AG09309 (cell line): Measurements from ENCODE around the gene PCSK7.

Source experiments
- DNase-seq: peaks from one replicate; pipeline ENCODE4 v3.0.0-alpha.2; 2010; ENCODE audit warnings: low read depth
- H3K4me3 ChIP-seq: 2 replicates; pipeline ENCODE4 v1.5.1; 2011; ENCODE audit warnings: mild to moderate bottlenecking, low read depth, low read length, moderate library complexity; ENCODE audit not compliant: control insufficient read depth
- TF ChIP-seq, protein P1 (sequence below): IDR thresholded peaks from 2 replicates; pipeline ENCODE4 v1.5.1; 2011; ENCODE audit warnings: mild to moderate bottlenecking, low read depth, low read length, inconsistent platforms; ENCODE audit not compliant: insufficient read depth, control insufficient read depth; ENCODE audit errors: missing control alignments

PCSK7 gene

DNA sequence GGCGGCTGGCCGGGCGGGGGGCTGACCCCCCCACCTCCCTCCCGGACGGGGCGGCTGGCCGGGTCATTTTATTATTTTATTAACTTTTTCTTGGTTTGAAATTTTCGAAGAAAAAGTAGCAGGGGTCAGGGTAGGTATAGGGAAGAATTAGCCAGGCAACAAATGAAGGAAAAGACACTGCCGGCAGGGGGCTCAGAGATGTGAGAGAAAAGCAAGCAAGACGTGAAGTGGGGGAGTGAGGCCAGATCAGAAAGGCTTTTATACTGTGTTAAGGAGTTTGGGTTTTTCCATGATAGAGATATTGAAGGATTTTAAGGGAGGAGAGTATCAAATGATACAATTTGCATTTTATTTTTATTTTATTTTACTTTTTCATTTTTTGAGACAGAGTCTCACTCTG is 19.6 kb upstream of the PCSK7 start:
- no peak for DNase-seq
- TF ChIP-seq, protein P1, sequence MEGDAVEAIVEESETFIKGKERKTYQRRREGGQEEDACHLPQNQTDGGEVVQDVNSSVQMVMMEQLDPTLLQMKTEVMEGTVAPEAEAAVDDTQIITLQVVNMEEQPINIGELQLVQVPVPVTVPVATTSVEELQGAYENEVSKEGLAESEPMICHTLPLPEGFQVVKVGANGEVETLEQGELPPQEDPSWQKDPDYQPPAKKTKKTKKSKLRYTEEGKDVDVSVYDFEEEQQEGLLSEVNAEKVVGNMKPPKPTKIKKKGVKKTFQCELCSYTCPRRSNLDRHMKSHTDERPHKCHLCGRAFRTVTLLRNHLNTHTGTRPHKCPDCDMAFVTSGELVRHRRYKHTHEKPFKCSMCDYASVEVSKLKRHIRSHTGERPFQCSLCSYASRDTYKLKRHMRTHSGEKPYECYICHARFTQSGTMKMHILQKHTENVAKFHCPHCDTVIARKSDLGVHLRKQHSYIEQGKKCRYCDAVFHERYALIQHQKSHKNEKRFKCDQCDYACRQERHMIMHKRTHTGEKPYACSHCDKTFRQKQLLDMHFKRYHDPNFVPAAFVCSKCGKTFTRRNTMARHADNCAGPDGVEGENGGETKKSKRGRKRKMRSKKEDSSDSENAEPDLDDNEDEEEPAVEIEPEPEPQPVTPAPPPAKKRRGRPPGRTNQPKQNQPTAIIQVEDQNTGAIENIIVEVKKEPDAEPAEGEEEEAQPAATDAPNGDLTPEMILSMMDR = no peak
- no peak overlapping the region for H3K4me3 ChIP-seq

DNA sequence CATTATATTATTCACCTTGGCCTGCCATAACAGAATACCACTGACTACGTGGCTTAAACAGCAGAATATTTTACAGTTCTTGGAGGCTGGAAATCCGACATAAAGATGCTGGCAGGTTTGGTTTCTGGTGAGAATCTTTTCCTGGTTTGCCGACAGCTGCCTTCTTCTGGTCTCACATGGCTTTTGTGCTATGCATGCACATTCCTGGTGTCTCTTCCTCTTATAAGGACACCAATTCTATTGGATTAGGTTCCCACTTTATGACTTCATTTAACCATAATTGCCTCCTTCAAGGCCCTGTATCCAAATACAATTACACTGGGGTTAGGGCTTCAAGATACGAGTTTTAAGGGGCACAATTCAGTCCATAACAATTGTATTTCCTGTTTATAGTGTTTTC is 17.7 kb upstream of the PCSK7 start:
- no peak overlapping the region for H3K4me3 ChIP-seq
- TF ChIP-seq, protein P1 = no peak
- DNase-seq = no peak

GRCh38 chr11:117248341-117248740 is 16.5 kb upstream of the PCSK7 start:
- TF ChIP-seq, protein P1 = no peak
- DNase-seq = no peak
- H3K4me3 ChIP-seq = no peak overlapping the region

- DNase-seq = peak; percentile 95
- no peak overlapping the region for H3K4me3 ChIP-seq
- TF ChIP-seq, protein P1 = peak; percentile 73
These were observed 7.4 kb upstream of the PCSK7 start for GRCh38 chr11:117239295-117239694.

- TF ChIP-seq, protein P1 = no peak
- no peak for DNase-seq
- H3K4me3 ChIP-seq = no peak overlapping the region
These were observed 6.3 kb upstream of the PCSK7 start for GRCh38 chr11:117238221-117238620.

DNA sequence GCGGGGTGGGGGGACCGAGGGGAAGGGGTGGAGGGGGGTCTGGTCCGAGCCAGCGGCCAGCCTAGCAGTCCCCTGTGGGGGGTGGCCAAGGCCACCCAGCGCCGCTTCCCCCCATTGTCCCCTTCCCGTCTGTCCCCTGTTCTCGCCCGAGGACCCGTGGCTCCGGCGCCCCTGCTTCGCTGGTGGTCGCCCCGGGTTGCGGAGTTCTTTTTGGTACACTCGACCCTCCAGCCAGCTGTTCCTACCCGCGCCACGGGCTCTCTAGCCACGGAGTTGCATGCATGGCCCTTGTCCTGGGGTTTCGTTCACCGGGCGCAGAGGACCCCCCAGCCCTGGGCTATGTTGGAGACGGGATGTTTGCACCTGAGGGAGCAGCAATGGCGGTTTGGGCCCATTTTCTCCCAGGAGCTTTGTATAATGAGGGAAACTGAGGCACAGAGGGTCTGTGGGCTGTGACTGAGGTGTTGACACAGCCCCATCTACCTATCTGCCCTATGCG is 1.1 kb upstream of the PCSK7 start:
- TF ChIP-seq, protein P1 = no peak
- peak overlapping the region; percentile 98 for H3K4me3 ChIP-seq
- no peak for DNase-seq
